PC-9 (cell line): ENCODE measurements around the gene A2ML1. TPM values are rescaled to one million over a fixed set of nuclear protein-coding genes. Genes with fewer than 3 reads are reported as not detected.

Experiments used
- BruUV-seq: library from RNA; stranded (reverse); fragments of 400-500 nt; replicated peaks from 2 replicates; lab custom pipeline; 2021; lab: Mats Ljungman, UMichigan
- CTCF ChIA-PET: fragments of 300-600 bp; sonication (Branson Sonifier 250); formaldehyde crosslinking; loops from one replicate; lab custom pipeline; 2022; ENCODE audit warnings: antibody characterized with exemption; lab: Charles Lee
- POLR2A ChIA-PET: fragments of 300-600 bp; sonication (Branson Sonifier 250); formaldehyde crosslinking; loops from one replicate; lab custom pipeline; 2022; ENCODE audit warnings: antibody characterized with exemption; ENCODE audit not compliant: unreplicated experiment; lab: Charles Lee
- DNase-seq, 2 experiments: peaks; one replicate each; pipeline versions ENCODE4 v3.0.0 to v3.0.0-alpha.2; 2015 to 2022; ENCODE audit warnings: mixed read lengths in 1 of 2
- H2AFZ ChIP-seq: fragments of 200-600 bp; sonication (generic); 2 replicates; pipeline ENCODE4 v1.8.1; 2017; ENCODE audit warnings: antibody characterized with exemption
- H3F3A ChIP-seq: fragments of 200-600 bp; sonication (generic); 2 replicates; pipeline ENCODE4 v1.8.1; 2017; ENCODE audit warnings: antibody characterized with exemption, mild to moderate bottlenecking, low read depth; ENCODE audit not compliant: insufficient read depth
- H3K27ac ChIP-seq: fragments of 200-600 bp; sonication (generic); 2 replicates; pipeline ENCODE4 v1.6.1; 2016; ENCODE audit warnings: mixed run types
- H3K27me3 ChIP-seq: fragments of 200-600 bp; sonication (generic); 2 replicates; pipeline ENCODE4 v1.6.1; 2016; ENCODE audit warnings: low read depth, mixed run types; ENCODE audit not compliant: insufficient read depth
- H3K36me3 ChIP-seq: fragments of 200-600 bp; sonication (generic); 2 replicates; pipeline ENCODE4 v1.6.1; 2016; ENCODE audit warnings: low read depth, mixed run types
- H3K4me1 ChIP-seq: fragments of 200-600 bp; sonication (generic); replicated peaks from 2 replicates; pipeline ENCODE4 v1.6.1; 2016; ENCODE audit warnings: mixed run types; ENCODE audit not compliant: insufficient read depth
- H3K4me2 ChIP-seq: fragments of 200-600 bp; sonication (generic); 2 replicates; pipeline ENCODE4 v1.6.1; 2017; ENCODE audit warnings: mixed run types
- H3K4me3 ChIP-seq: fragments of 200-600 bp; sonication (generic); 2 replicates; pipeline ENCODE4 v1.6.1; 2016; ENCODE audit warnings: mixed run types
- H3K79me2 ChIP-seq: fragments of 200-600 bp; sonication (generic); 2 replicates; pipeline ENCODE4 v1.6.1; 2017; ENCODE audit warnings: low read depth, mixed run types
- H3K9me2 ChIP-seq: fragments of 200-600 bp; sonication (generic); 2 replicates; pipeline ENCODE4 v1.8.1; 2017; ENCODE audit warnings: mild to moderate bottlenecking; ENCODE audit not compliant: insufficient read depth
- H3K9me3 ChIP-seq: fragments of 200-600 bp; sonication (generic); 2 replicates; pipeline ENCODE4 v1.8.1; 2016; ENCODE audit warnings: low read depth; ENCODE audit not compliant: insufficient read depth
- H4K20me1 ChIP-seq: fragments of 200-600 bp; sonication (generic); 2 replicates; pipeline ENCODE4 v1.8.1; 2017; ENCODE audit not compliant: insufficient read depth
- EZH2 ChIP-seq: fragments of 200-600 bp; sonication (generic); IDR thresholded peaks from 2 replicates; pipeline ENCODE4 v1.8.0; 2017; ENCODE audit warnings: antibody characterized with exemption, low read depth
- intact Hi-C: fragments of 100-400 bp; cut with micrococcal nuclease; formaldehyde crosslinking; loops from one replicate; pipeline ENCODE4 v1.10.0; 2022; ENCODE audit not compliant: unreplicated experiment
- total RNA-seq: library from RNA; stranded (reverse); gene quantifications from 2 replicates; pipeline ENCODE4 v1.2.3, GENCODE V29; 2021
- TF ChIP-seq, protein P1 (sequence below): fragments of 200-600 bp; sonication (generic); conservative IDR thresholded peaks from 2 replicates; pipeline ENCODE4 v1.6.1; 2017; ENCODE audit warnings: mixed run types, antibody characterized with exemption, mild to moderate bottlenecking, moderate library complexity

A2ML1 gene
- total RNA-seq, 1 experiment from 2014 or later, result 17.3 TPM

DNA sequence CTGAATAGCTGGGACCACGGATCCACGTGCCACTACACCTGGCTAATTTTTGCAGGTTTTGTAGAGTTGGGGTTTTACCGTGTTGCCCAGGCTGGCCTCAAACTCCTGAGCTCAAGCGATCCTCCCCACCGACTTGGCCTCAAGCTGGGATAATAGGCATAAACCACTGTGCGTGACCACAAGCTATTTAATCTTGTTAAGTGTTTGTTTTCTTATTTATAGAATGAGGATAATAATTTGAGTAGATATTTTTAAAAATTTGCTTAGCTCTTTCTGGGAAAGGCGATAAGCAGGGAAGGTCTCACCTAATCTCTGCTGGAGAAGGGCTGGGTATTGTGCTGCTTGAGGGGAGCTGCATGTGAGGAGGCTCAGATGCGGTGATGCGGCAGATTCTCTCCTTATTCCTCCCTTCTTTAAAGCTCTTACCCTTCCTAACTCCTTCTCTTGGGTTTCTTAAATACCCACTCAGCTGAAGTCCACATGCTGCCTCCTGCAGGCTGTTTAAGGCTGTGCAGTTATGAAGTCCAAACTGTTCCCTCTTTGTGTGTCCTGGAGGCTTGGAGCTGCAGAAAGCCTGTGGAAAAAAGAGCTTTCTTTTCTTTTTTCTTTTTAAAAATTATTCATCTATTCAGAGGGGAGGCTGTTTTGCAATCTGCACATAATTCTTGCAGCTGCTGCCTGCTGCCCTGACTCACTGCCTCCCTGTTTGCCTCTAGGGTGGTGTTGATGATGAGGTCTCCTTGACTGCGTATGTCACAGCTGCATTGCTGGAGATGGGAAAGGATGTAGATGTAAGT is 37.9 kb downstream of the A2ML1 start:
- Histone ChIP-seq H3K9me2 (no peaks in the 10 kb centered on the region), H4K20me1 (no peaks in the 10 kb centered on the region), H2AFZ (no peak overlapping the region), H3K4me3 (no peak overlapping the region), H3K9me3 (no peaks in the 10 kb centered on the region), H3K4me1 (no peaks in the 10 kb centered on the region), H3K36me3 (no peaks in the 10 kb centered on the region), H3K79me2 (no peaks in the 10 kb centered on the region), H3K27me3 (no peaks in the 10 kb centered on the region), H3K27ac (no peak overlapping the region), H3K4me2 (no peak overlapping the region), H3F3A (no peaks in the 10 kb centered on the region)
- intact Hi-C loops, result loop anchor here (1.0 kb wide), 1 partner anchor 80 kb away; no protein-coding TSS in a partner anchor
- DNase-seq, result peak; percentile 33 to 38
- ChIA-PET CTCF (interaction anchor here (0.6 to 1.6 kb wide), 7 partner anchors 38 to 202 kb away, joined by 3 to 14 read pairs (median 5); partner anchors contain the start of gene A2ML1), POLR2A (interaction anchor here (0.6 kb wide), 2 partner anchors 51 to 106 kb away, joined by 7 read pairs; no protein-coding TSS in a partner anchor)
- BruUV-seq, result no TSS peak
- no peak for TF ChIP-seq EZH2
- TF ChIP-seq, protein P1, sequence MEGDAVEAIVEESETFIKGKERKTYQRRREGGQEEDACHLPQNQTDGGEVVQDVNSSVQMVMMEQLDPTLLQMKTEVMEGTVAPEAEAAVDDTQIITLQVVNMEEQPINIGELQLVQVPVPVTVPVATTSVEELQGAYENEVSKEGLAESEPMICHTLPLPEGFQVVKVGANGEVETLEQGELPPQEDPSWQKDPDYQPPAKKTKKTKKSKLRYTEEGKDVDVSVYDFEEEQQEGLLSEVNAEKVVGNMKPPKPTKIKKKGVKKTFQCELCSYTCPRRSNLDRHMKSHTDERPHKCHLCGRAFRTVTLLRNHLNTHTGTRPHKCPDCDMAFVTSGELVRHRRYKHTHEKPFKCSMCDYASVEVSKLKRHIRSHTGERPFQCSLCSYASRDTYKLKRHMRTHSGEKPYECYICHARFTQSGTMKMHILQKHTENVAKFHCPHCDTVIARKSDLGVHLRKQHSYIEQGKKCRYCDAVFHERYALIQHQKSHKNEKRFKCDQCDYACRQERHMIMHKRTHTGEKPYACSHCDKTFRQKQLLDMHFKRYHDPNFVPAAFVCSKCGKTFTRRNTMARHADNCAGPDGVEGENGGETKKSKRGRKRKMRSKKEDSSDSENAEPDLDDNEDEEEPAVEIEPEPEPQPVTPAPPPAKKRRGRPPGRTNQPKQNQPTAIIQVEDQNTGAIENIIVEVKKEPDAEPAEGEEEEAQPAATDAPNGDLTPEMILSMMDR, result peak; percentile 72

DNA sequence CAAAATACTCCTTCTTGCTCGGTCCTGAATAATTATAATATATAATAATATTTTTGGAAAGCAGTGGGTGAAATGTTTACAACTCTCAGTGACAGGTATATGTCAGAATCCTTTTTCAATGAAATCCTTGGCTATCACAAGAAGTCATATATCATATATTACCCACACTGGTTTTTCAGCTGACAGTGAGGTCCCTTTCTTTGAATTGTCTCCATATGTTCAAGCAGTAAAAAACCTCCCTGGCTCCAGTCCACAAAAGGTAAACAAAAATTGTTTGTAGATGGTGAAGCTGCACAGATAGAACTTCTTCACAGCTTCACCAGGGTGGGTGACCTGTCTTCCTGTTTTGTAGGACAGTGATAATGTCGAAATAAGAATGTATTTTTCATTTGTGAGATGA is 44.0 kb downstream of the A2ML1 start:
- Histone ChIP-seq H3K4me1 (no peaks in the 10 kb centered on the region), H4K20me1 (no peaks in the 10 kb centered on the region), H3K27ac (no peak overlapping the region), H3F3A (no peaks in the 10 kb centered on the region), H3K9me3 (no peaks in the 10 kb centered on the region), H3K27me3 (no peaks in the 10 kb centered on the region), H3K79me2 (no peaks in the 10 kb centered on the region), H3K4me3 (no peak overlapping the region), H3K36me3 (no peaks in the 10 kb centered on the region), H2AFZ (no peak overlapping the region), H3K4me2 (no peak overlapping the region), H3K9me2 (no peaks in the 10 kb centered on the region)
- no peak for DNase-seq
- no peak for TF ChIP-seq EZH2
- TF ChIP-seq, protein P1, result no peak
- intact Hi-C loops, result no loop called here
- CTCF ChIA-PET, result no interaction called here
- POLR2A ChIA-PET, result no interaction called here
- no TSS peak for BruUV-seq

DNA sequence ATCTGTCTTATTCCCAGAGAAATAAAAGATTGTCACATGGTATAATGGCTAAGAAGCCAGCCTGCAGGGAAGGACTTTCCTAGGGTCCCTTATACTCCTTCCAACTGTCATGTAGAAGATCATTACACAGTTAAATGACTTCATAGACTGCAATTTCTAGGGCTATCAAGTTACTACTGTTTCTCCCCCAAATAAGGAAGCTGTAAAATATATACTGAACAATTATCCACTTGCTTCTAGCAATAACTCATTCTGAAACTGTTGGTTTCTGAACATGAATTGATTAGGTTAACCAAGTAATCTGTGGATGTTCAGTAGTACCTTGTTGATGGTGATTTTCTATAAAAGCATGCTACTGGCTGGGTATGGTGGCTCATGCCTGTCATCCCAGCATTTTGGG is 44.6 kb downstream of the A2ML1 start:
- Histone ChIP-seq H3K4me3 (no peak overlapping the region), H2AFZ (no peak overlapping the region), H3K9me2 (no peaks in the 10 kb centered on the region), H3K79me2 (no peaks in the 10 kb centered on the region), H3K36me3 (no peaks in the 10 kb centered on the region), H3K9me3 (no peaks in the 10 kb centered on the region), H4K20me1 (no peaks in the 10 kb centered on the region), H3K27ac (no peak overlapping the region), H3F3A (no peaks in the 10 kb centered on the region), H3K4me1 (no peaks in the 10 kb centered on the region), H3K4me2 (no peak overlapping the region), H3K27me3 (no peaks in the 10 kb centered on the region)
- no peak for DNase-seq
- intact Hi-C loops, result no loop called here
- TF ChIP-seq, protein P1, result no peak
- no peak for TF ChIP-seq EZH2
- ChIA-PET CTCF (no interaction called here), POLR2A (no interaction called here)
- no TSS peak for BruUV-seq
